Testis (tissue), 2 donors: Measurements from ENCODE around the gene FMO1.

Experiments
- POLR2A ChIP-seq: fragments of 450-650 bp; IDR thresholded peaks from one replicate; pipeline ENCODE4 v1.6.1; 2017; ENCODE audit warnings: antibody characterized with exemption, mild to moderate bottlenecking, moderate library complexity
- TF ChIP-seq, protein P1 (sequence below), 3 experiments: fragments of 450-650 bp in 2 of 3; fragments of 200-600 bp in 1 of 3; sonication (generic) in 1 of 3; IDR thresholded peaks; one replicate each; pipeline ENCODE4 v1.5.1; 2016 to 2019; ENCODE audit warnings: antibody characterized with exemption in 3 of 3, mild to moderate bottlenecking in 2 of 3, moderate library complexity in 1 of 3

DNA sequence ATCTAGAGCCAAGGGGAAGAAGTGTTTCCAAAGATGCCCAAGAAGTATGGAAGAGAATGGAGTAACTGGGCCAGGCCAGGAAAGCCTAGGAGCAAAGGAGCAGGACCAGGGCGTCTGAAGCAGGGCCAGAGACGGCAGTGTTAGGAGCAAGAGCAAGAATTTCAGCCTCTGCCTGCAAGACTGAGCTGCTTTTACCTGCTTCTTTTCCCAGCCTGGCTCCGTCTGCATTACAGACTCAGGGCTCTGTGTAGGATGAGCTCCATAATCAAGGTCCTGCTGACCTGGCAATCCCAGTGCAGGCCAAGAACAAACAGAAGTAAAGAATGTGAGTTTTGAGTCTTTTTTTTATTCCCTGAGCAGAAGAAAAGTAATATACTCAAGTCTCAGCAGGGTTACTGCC, 10.1 kb downstream of the FMO1 start:
- TF ChIP-seq, protein P1, sequence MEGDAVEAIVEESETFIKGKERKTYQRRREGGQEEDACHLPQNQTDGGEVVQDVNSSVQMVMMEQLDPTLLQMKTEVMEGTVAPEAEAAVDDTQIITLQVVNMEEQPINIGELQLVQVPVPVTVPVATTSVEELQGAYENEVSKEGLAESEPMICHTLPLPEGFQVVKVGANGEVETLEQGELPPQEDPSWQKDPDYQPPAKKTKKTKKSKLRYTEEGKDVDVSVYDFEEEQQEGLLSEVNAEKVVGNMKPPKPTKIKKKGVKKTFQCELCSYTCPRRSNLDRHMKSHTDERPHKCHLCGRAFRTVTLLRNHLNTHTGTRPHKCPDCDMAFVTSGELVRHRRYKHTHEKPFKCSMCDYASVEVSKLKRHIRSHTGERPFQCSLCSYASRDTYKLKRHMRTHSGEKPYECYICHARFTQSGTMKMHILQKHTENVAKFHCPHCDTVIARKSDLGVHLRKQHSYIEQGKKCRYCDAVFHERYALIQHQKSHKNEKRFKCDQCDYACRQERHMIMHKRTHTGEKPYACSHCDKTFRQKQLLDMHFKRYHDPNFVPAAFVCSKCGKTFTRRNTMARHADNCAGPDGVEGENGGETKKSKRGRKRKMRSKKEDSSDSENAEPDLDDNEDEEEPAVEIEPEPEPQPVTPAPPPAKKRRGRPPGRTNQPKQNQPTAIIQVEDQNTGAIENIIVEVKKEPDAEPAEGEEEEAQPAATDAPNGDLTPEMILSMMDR (IDR thresholded peaks at IDR 0.05) = no peak
- TF ChIP-seq POLR2A = no peak
